Omental fat pad (tissue), 4 donors: Measurements from ENCODE around the gene CEMIP. TPM values are rescaled to one million over a fixed set of nuclear protein-coding genes. Genes with fewer than 3 reads are reported as not detected.

Source experiments
- ATAC-seq: fragments of 150-250 bp; one replicate; pipeline ENCODE4 v1.9.1; 2016; ENCODE audit warnings: mild to moderate bottlenecking, moderate library complexity; ENCODE audit not compliant: low FRiP score
- DNase-seq: peaks from one replicate; pipeline ENCODE4 v3.0.0-alpha.2; 2019; ENCODE audit warnings: low spot score
- total RNA-seq, 4 donors: library from RNA; depleted of rRNA; stranded (reverse); fragments of >200 nt; gene quantifications; one replicate each; pipeline ENCODE4 v1.1.0, GENCODE V29; 2016
- TF ChIP-seq, protein P1 (sequence below), 3 donors: fragments of 450-650 bp; IDR thresholded peaks; one replicate each; pipeline ENCODE4 v1.5.1; 2016 to 2017; ENCODE audit warnings: antibody characterized with exemption in 3 of 3, mild to moderate bottlenecking in 3 of 3, moderate library complexity in 2 of 3

CEMIP gene
- total RNA-seq, 4 donors from 2014 or later, result 0.19 to 9.5 (median 1.2) TPM; not detected in 1

- TF ChIP-seq, protein P1, sequence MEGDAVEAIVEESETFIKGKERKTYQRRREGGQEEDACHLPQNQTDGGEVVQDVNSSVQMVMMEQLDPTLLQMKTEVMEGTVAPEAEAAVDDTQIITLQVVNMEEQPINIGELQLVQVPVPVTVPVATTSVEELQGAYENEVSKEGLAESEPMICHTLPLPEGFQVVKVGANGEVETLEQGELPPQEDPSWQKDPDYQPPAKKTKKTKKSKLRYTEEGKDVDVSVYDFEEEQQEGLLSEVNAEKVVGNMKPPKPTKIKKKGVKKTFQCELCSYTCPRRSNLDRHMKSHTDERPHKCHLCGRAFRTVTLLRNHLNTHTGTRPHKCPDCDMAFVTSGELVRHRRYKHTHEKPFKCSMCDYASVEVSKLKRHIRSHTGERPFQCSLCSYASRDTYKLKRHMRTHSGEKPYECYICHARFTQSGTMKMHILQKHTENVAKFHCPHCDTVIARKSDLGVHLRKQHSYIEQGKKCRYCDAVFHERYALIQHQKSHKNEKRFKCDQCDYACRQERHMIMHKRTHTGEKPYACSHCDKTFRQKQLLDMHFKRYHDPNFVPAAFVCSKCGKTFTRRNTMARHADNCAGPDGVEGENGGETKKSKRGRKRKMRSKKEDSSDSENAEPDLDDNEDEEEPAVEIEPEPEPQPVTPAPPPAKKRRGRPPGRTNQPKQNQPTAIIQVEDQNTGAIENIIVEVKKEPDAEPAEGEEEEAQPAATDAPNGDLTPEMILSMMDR (IDR thresholded peaks at IDR 0.05), result no peak
- no peak for ATAC-seq
- DNase-seq, result no peak
Observed at GRCh38 chr15:80789796-80790195, 10.6 kb downstream of the CEMIP start.

DNA sequence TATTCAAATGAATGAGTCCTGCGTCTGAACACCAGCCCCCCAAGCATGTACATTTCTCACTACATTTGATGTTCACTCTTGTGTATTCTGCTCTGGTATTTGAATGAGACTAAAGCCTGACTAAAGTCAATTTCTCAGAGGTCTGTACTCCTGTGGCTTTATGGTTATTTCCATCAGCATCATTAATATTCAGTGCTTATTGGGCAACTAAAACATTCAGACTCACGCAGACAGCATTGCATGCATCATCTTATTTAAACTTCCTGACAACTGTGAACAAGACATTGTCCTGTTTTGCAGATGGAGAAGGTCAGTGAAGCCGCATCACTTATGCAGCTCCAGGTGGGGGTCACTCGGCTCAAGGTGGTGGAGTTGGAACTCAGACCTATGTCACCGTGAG, 11.1 kb downstream of the CEMIP start:
- ATAC-seq (no peak), DNase-seq (no peak)
- TF ChIP-seq, protein P1 (IDR thresholded peaks at IDR 0.05), result no peak

- TF ChIP-seq, protein P1 (IDR thresholded peaks at IDR 0.05), result no peak
- DNase-seq (no peak), ATAC-seq (no peak)
Observed at GRCh38 chr15:80791004-80791403, 11.8 kb downstream of the CEMIP start.

- no peak for DNase-seq
- ATAC-seq, result no peak
- TF ChIP-seq, protein P1 (IDR thresholded peaks at IDR 0.05), result no peak
Observed at GRCh38 chr15:80796407-80796806, 17.2 kb downstream of the CEMIP start.

DNA sequence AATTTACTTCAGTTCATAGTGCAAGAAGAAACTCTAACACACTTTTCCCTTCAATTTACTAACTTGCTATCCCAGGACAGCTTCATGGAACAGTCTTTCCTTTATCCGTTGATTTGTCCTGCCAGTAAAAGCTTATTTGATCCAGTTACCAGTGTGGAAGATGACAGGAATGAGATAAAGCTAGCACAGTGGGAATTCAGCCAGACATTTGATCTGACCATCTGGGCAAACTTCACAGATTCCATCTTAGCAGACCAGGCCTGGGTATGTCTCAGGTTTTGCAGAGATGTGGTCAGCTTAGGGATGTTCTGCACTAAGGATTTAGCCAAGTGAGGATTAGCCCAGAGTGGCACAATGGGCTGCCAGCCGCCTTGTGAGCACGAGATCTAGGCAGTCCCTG, 19.7 kb downstream of the CEMIP start:
- DNase-seq (no peak), ATAC-seq (no peak)
- TF ChIP-seq, protein P1 (IDR thresholded peaks at IDR 0.05), result no peak

DNA sequence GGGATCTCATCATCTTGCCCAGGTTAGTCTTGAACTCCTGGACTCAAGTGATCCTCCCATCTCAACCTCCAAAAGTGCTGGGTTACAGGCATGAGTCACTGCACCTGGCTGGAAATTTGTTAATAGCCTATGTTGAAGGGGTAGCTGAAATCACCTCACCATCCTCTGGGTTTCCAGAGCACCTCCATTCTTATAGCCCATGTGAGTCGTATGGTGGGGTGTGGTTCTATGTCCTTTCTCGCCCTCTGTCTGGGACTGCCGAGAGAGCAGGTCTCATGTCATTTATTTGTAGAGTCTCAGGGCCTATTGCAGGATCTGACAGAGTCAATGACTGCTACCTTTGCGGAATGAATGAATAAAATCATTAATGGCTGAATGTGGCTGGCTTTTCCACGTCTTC, 20.9 kb downstream of the CEMIP start:
- ATAC-seq (no peak), DNase-seq (no peak)
- TF ChIP-seq, protein P1 (IDR thresholded peaks at IDR 0.05), result no peak

DNA sequence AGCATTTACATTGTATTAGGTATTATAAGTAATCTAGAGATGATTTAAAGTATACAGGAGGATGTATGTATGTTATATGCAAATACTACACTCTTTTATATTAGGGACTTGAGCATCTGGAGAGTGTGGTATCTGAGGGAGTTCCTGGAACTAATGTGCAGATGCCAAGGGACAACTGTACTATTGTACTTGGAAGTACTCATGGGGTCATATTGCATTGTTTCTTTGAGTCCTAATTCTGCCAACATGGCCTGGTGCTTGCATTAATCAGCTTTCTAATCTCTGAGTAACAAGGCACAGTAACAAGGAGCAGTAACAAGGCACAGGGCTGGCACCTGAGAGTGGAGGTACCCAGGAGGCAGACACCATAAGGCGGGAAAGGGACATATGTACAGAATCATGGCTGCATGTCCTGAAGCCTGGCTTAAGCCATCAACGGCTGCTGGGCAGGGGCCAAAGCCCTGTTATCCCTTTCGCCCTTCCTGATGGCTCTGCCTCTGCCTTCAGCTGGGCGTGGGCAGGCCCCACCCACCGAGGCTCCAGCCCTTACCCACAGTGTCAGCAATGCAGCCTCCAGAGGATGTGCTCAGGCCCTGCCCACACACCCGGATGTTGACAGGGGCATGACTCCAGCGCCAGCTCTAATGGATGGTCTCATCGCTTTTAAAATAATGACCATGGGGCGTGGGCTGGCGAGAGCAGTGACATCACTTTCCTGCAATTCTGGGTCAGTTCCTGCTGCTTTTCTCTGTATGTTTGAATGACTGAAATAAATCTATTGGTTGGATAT, 22.9 kb downstream of the CEMIP start:
- TF ChIP-seq, protein P1 (IDR thresholded peaks at IDR 0.05), result no peak
- ATAC-seq (no peak), DNase-seq (no peak)
